ENCODE results near the gene CISH.
A peak's percentile ranks its signal among the peaks of the same experiment; 100 is the strongest.

The CISH gene

GRCh38 chr3:50656417-50657195, 45.0 kb upstream of the CISH start:
- TF ChIP-seq YY1 (IDR thresholded peaks at IDR 0.05; ENCODE audit: insufficient read depth, insufficient read length) (no peak), ZNF274 (IDR thresholded peaks at IDR 0.05; ENCODE audit: low read depth, low read length) (no peak), SUZ12 (IDR thresholded peaks at IDR 0.05; ENCODE audit: extremely low read depth, insufficient read depth, insufficient read length) (no peak)
- peaks cover 11% of the 10 kb centered on the region for H3K4me1 ChIP-seq (ENCODE audit: insufficient read depth, insufficient read length)
- H3K36me3 ChIP-seq (ENCODE audit: insufficient read depth, insufficient read length, low read length): no peaks in the 10 kb centered on the region
- no peaks in the 10 kb centered on the region for H3K9me3 ChIP-seq (ENCODE audit: insufficient read depth, low read length)
- H3K4me3 ChIP-seq (ENCODE audit: insufficient read length, low read depth): no peak overlapping the region
- DNase-seq (ENCODE audit: low read depth, low spot score): no peak
- H3K27me3 ChIP-seq (ENCODE audit: insufficient read depth, insufficient read length): no peaks in the 10 kb centered on the region
- no peak overlapping the region for H3K9ac ChIP-seq (ENCODE audit: insufficient read length, low read depth)

DNA sequence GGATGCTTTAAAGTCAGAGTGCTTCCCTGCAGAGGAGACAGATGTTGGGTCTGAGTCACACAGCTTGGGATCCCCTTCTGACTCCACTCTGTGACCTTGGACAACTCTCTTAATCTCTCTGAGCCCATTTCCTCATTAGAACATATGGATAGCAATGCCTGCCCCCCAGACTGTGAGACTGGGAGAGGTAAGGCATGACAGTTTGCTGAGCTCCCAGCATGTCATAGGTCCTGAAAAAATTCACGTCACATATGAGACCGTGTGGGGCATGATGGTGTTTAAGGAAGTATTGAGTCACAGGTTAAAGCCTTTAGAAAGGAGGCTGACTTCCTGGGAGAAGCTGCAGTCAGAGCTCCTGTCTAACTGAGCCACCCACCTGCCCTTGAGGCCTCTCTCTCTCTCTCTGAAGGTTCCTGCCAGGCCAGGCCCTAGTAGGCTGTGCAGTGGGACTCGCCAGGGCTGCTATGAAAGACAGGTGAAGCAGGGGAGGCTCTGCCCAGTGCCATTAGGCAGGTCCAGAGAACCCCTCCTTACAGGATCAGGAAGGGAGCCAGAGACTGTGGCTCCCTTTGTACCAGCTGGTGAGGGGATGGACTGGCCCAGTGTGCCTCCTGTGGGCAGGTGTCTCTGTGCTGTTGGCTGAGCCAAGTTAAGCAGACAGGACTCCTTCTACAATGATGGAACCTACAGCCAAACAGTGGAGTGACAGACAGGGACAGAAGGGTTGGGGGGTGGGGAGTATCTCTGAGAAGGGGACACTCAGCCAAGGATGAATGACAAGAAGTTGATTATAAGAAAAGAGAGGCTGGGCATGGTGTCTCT, 43.6 kb upstream of the CISH start:
- DNase-seq (ENCODE audit: low read depth, low spot score): no peak
- H3K27me3 ChIP-seq (ENCODE audit: insufficient read depth, insufficient read length): no peaks in the 10 kb centered on the region
- H3K9ac ChIP-seq (ENCODE audit: insufficient read length, low read depth): no peak overlapping the region
- H3K4me3 ChIP-seq (ENCODE audit: insufficient read length, low read depth): no peak overlapping the region
- H3K36me3 ChIP-seq (ENCODE audit: insufficient read depth, insufficient read length, low read length): no peaks in the 10 kb centered on the region
- peaks cover 17% of the 10 kb centered on the region for H3K4me1 ChIP-seq (ENCODE audit: insufficient read depth, insufficient read length)
- no peaks in the 10 kb centered on the region for H3K9me3 ChIP-seq (ENCODE audit: insufficient read depth, low read length)
- TF ChIP-seq YY1 (IDR thresholded peaks at IDR 0.05; ENCODE audit: insufficient read depth, insufficient read length): no peak
- TF ChIP-seq ZNF274 (IDR thresholded peaks at IDR 0.05; ENCODE audit: low read depth, low read length): no peak
- TF ChIP-seq SUZ12 (IDR thresholded peaks at IDR 0.05; ENCODE audit: extremely low read depth, insufficient read depth, insufficient read length): no peak

GRCh38 chr3:50653937-50654595, 42.5 kb upstream of the CISH start:
- H3K4me1 ChIP-seq (ENCODE audit: insufficient read depth, insufficient read length): peaks cover 25% of the 10 kb centered on the region
- no peak overlapping the region for H3K9ac ChIP-seq (ENCODE audit: insufficient read length, low read depth)
- H3K9me3 ChIP-seq (ENCODE audit: insufficient read depth, low read length): no peaks in the 10 kb centered on the region
- H3K4me3 ChIP-seq (ENCODE audit: insufficient read length, low read depth): no peak overlapping the region
- no peaks in the 10 kb centered on the region for H3K27me3 ChIP-seq (ENCODE audit: insufficient read depth, insufficient read length)
- TF ChIP-seq SUZ12 (IDR thresholded peaks at IDR 0.05; ENCODE audit: extremely low read depth, insufficient read depth, insufficient read length) (no peak), YY1 (IDR thresholded peaks at IDR 0.05; ENCODE audit: insufficient read depth, insufficient read length) (no peak), ZNF274 (IDR thresholded peaks at IDR 0.05; ENCODE audit: low read depth, low read length) (no peak)
- DNase-seq (ENCODE audit: low read depth, low spot score): no peak
- H3K36me3 ChIP-seq (ENCODE audit: insufficient read depth, insufficient read length, low read length): no peaks in the 10 kb centered on the region

DNA sequence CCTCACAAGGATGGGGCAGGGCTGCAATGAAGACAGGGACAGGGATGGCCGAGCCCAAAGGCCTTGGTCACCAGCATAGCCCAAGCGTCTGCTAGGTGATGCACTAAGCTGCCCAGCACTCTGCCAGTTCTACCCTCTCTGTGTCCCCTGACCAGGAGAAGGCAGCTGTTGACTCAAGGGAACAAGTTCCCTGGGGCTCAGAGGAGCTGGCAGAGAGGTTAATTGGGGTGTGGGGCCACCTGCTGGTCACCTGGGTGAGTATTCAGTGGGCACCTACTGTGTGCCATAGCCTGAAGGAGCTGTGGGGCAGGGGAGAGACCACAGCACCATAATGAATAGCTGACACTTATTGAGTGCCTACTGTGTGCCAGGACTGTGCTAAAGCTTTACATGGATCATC, 41.1 kb upstream of the CISH start:
- TF ChIP-seq ZNF274 (IDR thresholded peaks at IDR 0.05; ENCODE audit: low read depth, low read length) (no peak), YY1 (IDR thresholded peaks at IDR 0.05; ENCODE audit: insufficient read depth, insufficient read length) (no peak), SUZ12 (IDR thresholded peaks at IDR 0.05; ENCODE audit: extremely low read depth, insufficient read depth, insufficient read length) (no peak)
- H3K9me3 ChIP-seq (ENCODE audit: insufficient read depth, low read length): no peaks in the 10 kb centered on the region
- H3K27me3 ChIP-seq (ENCODE audit: insufficient read depth, insufficient read length): no peaks in the 10 kb centered on the region
- H3K9ac ChIP-seq (ENCODE audit: insufficient read length, low read depth): peak overlapping the region; percentile 24
- peaks cover 29% of the 10 kb centered on the region for H3K4me1 ChIP-seq (ENCODE audit: insufficient read depth, insufficient read length)
- DNase-seq (ENCODE audit: low read depth, low spot score): peak; percentile 38
- no peak overlapping the region for H3K4me3 ChIP-seq (ENCODE audit: insufficient read length, low read depth)
- H3K36me3 ChIP-seq (ENCODE audit: insufficient read depth, insufficient read length, low read length): peaks cover 5% of the 10 kb centered on the region

GRCh38 chr3:50651920-50652529, 40.5 kb upstream of the CISH start:
- peak overlapping the region; percentile 24 for H3K9ac ChIP-seq (ENCODE audit: insufficient read length, low read depth)
- H3K4me1 ChIP-seq (ENCODE audit: insufficient read depth, insufficient read length): peaks cover 29% of the 10 kb centered on the region
- peak; percentile 32 for DNase-seq (ENCODE audit: low read depth, low spot score)
- H3K36me3 ChIP-seq (ENCODE audit: insufficient read depth, insufficient read length, low read length): peaks cover 11% of the 10 kb centered on the region
- H3K4me3 ChIP-seq (ENCODE audit: insufficient read length, low read depth): no peak overlapping the region
- no peaks in the 10 kb centered on the region for H3K9me3 ChIP-seq (ENCODE audit: insufficient read depth, low read length)
- no peaks in the 10 kb centered on the region for H3K27me3 ChIP-seq (ENCODE audit: insufficient read depth, insufficient read length)
- no peak for TF ChIP-seq YY1 (IDR thresholded peaks at IDR 0.05; ENCODE audit: insufficient read depth, insufficient read length)
- no peak for TF ChIP-seq SUZ12 (IDR thresholded peaks at IDR 0.05; ENCODE audit: extremely low read depth, insufficient read depth, insufficient read length)
- TF ChIP-seq ZNF274 (IDR thresholded peaks at IDR 0.05; ENCODE audit: low read depth, low read length): no peak

- no peak overlapping the region for H3K9ac ChIP-seq (ENCODE audit: insufficient read length, low read depth)
- no peaks in the 10 kb centered on the region for H3K27me3 ChIP-seq (ENCODE audit: insufficient read depth, insufficient read length)
- no peaks in the 10 kb centered on the region for H3K9me3 ChIP-seq (ENCODE audit: insufficient read depth, low read length)
- H3K4me3 ChIP-seq (ENCODE audit: insufficient read length, low read depth): no peak overlapping the region
- peaks cover 17% of the 10 kb centered on the region for H3K36me3 ChIP-seq (ENCODE audit: insufficient read depth, insufficient read length, low read length)
- H3K4me1 ChIP-seq (ENCODE audit: insufficient read depth, insufficient read length): peaks cover 29% of the 10 kb centered on the region
- TF ChIP-seq YY1 (IDR thresholded peaks at IDR 0.05; ENCODE audit: insufficient read depth, insufficient read length): no peak
- TF ChIP-seq SUZ12 (IDR thresholded peaks at IDR 0.05; ENCODE audit: extremely low read depth, insufficient read depth, insufficient read length): no peak
- TF ChIP-seq ZNF274 (IDR thresholded peaks at IDR 0.05; ENCODE audit: low read depth, low read length): no peak
- no peak for DNase-seq (ENCODE audit: low read depth, low spot score)
Measured at GRCh38 chr3:50651445-50651844, 39.9 kb upstream of the CISH start.
